ELF-1 (cell line): ENCODE measurements around the gene SFI1.
"Not testable (repeated sequence)": the region's sequence is repeated elsewhere in the genome, so short reads cannot be mapped to it uniquely, and the experiment has no call there.

ENCODE experiments used
- DNase-seq: peaks from one replicate; pipeline ENCODE4 v3.0.0-alpha.2; 2016; ENCODE audit warnings: low read depth, low spot score

The SFI1 gene

DNA sequence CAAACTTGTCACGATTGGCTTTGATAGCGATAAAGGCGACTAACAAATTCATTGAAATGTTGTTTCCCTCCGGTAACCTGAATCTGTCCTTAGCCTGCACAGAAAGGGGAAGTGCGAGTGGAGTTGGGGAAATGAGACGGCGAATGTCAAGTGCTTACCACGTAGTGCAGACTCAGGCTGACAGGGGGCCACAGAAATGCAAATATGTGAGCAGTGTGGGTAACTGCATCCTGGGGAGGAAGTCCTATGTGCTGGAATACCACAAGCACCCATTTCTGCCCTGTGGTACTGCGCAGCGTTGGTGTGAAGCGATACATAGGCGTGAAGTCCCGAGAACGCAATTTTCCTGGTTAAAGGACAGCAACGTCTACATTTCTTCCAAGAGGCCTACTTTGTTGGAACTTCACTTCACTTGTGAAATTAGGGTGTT, 5.8 kb upstream of the SFI1 start:
- peak; percentile 32 for DNase-seq

DNA sequence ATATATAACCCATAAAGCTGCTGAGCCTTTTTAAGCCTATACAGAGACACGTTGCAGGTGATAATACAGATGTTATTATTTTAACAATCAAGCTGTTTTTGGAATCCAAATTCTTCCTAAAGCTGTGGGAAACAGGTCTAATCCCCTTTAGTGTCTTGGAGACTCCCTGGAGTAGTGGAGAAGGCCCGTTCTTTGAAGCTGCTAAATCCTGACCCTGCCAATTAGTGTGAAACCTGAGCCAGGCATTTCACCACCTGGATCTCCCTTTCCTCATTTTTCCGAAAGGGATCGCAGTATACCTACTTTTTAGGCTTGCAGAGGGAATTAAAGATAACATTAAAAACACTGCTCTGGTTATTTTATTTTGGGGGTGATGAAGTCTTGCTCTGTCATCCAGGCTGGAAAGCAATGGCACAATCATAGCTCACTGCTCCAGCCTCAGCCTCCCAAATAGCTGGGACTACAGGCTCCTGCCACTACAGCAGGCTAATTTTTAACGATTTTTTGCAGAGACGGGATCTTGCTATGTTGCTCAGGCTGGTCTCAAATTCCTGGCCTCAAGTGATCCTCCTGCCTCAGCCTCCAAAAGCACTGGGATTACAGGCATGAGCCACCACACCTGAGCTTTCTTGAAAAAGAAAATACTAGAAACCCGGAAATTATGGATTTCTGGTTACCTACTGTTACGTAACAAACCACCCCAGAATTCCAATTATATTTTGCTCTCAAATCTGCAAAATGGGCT, 4.9 kb upstream of the SFI1 start:
- peak; percentile 23 for DNase-seq

- DNase-seq: no peak
Observed at GRCh38 chr22:31492151-31492550, 4.2 kb upstream of the SFI1 start.

- DNase-seq: not testable (repeated sequence)
Observed at GRCh38 chr22:31493355-31493754, 3.0 kb upstream of the SFI1 start.

GRCh38 chr22:31495343-31495742, 993 bp upstream of the SFI1 start:
- no peak for DNase-seq

DNA sequence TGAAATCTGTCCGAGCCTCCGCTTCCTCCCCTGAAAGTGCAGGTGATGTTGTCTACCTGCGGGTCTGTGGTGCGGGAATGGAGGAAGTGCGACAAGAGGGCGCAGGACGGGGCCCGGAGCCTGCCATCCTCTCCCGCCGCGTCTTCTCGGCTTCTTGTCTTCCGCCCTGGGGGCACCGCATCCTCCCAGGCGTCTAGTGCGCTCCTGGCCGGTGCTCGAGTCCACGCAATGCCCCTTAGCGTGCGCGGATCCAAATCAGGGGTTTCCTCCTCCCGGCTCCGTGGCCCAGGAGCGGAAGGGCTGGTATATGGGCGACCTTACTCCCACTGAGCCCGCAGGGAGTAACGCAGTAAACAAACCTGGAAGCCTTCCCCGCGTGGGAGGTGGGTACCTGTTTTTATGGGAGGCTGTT, 405 bp downstream of the SFI1 start:
- DNase-seq: no peak

- DNase-seq: no peak
Observed at GRCh38 chr22:31497148-31497938, 1.0 kb downstream of the SFI1 start.

- no peak for DNase-seq
Observed at GRCh38 chr22:31501738-31502137, 5.4 kb downstream of the SFI1 start.

DNA sequence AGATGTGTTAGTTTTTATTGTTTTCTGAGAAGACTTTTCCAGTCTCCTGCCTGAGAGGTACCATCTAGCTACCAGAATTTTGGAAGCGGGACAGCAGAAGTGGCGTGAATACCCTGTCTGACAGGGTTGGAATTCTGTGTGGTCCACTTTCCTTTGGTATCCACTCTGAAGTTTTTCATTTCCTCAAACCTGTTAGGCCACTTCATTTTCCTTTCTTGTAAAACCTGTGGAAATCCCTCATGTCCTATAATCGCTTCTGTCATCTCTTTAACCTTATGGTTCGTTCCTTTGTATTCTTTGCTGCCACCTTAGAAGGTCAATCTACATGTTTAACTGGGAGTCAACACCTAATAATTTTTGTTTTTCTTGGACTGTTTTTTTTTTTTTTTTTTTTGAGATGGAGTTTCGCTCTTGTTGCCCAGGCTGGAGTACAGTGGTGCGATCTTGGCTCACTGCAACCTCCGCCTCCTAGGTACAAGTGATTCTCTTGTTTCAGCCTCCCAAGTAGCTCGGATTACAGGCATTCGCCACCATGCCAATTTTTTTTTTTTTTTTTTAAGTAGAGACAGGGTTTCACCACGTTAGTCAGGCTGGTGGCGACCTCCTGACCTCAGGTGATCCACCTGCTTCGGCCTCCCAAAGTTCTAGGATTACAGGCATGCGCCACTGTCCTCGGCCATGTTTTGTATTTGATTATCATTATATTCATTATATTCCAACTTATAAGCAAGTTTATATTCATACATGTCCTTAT, 7.1 kb downstream of the SFI1 start:
- DNase-seq: no peak

DNA sequence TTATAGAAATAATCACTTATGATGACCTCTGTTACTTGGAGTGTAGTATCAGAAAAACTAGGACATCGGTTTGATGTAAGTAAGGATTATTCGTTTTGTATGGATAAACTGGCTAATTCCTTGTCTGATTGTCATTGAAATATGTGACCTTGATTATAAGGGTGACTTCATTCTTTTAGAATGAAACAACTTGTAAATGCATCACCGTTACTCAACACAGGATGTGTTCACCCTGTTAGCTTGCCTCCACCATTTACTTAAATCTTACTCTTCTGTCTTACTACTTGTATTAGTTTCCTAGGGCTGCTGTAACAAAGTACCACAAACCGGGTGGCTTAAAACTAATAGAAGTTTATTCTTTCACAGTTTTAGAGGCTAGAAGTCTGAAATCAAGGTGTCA, 7.9 kb downstream of the SFI1 start:
- DNase-seq: no peak

DNA sequence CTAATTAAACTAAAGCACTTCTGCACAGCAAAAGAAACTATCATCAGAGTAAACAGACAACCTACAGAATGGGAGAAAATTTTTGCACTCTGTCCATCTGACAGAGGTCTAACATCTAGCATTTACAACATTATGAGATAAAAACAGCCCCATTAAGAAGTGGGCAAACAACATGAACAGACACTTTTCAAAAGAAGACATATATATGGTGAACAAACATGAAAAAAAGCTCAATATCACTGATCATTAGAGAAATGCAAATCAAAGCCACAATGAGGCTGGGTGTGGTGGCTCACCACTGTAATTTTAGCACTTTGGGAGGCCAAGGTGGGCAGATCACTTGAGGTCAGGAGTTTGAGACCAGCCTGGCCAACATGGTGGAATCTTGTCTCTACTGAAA, 11.2 kb downstream of the SFI1 start:
- not testable (repeated sequence) for DNase-seq

DNA sequence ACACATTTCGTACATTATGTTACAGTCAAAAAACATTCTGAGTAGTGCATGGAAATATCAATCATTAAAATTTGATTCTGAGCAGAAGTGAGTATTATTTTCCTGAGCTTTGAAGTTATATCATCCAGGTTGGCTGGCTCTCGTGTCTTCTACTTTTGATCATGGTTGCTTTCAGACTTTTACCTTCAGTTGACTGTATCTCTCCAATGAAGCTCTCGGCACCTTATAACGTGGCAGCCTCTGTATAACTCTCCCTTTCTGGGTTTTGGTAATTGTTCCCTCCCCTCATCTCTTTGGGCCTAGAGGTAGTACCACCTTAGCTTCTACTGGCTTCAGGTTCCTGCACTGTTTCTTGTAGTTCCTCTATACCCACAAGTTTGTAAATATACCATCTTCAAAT, 12.2 kb downstream of the SFI1 start:
- no peak for DNase-seq

DNA sequence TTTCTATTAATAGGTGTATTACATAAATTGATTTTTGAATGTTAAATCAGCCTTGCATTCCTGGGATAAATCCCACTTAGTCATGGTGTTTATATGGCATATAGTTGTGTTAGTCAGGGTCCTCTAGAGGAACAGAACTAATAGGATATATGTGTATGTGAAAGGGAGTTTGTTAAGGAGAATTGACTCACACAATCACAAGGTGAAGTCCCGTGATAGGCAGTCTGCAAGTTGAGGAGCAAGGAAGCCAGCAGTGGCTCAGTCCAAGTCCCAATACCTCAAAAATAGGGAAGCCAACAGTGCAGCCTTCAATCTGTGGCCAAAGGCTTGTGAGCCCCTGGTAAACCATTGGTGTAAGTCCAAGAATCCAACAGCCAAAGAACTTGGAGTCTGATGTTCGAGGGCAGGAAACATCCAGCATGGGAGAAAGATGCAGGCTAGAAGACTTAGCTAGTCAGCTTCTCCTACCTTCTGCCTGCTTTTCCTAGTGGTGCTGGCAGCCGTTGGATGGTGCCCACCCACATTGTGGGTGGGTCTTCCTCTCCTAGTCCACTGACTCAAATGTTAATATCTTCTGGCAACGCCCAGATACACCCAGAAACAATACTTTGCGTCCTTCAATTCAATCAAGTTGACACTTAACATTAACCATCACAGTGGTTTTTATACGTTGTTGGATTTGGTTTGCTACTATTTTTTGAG, 12.9 kb downstream of the SFI1 start:
- DNase-seq: no peak

- DNase-seq: no peak
Observed at GRCh38 chr22:31520051-31520450, 23.7 kb downstream of the SFI1 start.

DNA sequence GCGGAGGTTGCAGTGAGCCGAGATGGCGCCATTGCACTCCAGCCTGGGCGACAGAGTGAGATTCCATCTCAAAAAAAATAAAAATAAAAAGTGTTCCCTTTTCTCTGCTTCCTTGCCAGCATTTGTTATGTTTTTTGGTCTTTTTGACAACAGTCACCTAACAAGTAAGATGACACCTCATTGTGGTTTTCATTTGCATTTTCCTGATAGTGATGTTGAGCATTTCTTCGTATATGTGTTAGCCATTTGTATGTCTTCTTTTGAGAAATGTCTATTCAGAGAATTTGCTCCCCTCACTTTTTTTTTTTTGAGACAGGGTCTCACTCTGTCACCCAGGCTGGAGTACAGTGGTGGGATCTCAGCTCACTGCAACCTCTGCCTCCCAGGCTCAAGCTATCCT, 27.8 kb downstream of the SFI1 start:
- DNase-seq: not testable (repeated sequence)

DNA sequence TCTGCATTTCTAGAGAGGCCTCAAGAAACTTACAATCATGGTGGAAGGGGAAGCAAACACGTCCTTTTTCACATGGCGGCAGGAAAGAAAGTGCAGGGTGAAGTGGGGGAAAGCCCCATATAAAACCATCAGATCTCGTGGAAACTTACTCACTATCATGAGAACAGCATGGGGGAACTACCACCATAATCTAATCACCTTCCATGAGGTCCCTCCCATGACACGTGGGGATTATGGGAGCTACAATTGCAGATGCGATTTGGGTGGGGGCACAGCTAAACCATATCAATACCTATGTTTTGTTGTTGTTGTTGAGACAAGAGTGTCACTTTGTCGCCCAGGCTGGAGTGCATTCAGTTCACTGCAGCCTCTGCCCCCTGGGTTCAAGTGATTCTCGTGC, 29.9 kb downstream of the SFI1 start:
- no peak for DNase-seq

DNA sequence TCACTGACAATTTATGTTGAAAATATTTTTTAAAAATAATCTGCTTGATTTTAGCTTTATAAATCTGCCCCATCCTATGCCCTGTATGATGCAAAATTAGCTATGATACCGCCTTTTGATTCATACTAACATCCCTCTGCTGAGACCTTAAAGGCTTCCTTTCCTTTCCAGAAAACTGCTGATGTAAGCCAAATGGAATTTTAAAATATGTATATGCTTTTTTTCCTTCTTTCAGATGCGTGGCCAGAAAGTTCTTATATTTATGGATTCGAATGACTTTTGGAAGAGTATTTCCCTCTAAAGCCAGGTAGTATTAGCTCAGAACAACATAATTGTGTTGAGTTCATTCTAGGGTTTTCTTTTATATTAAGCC, 34.5 kb downstream of the SFI1 start:
- DNase-seq: no peak

- DNase-seq: no peak
Observed at GRCh38 chr22:31532060-31532459, 35.7 kb downstream of the SFI1 start.

- DNase-seq: no peak
Observed at GRCh38 chr22:31533374-31533773, 37.0 kb downstream of the SFI1 start.

DNA sequence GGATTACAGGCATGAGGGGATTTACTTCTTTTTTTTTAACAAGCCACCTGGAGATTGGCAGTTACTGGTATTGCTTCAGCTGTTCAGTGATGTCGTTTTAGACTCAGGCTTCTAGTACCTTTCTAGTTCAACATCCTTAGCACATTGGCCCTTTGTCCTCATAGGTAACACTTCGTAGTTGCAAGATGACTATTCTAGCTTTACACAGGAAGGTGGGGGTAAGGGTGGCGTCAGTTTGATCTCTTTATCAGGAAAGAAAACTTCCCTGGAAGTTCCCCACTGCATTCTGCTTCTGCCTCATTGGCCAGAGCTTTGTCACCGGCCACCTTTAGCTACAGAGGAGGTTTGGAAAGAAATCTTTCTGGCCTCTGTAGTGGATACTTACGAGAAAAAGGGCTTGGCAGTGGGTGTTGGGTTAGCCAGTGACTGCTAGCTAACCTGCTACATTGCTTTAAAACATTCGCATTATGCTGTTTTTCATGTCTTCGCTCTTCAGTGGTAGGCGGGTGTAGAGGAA, 40.7 kb downstream of the SFI1 start:
- DNase-seq: no peak

- DNase-seq: no peak
Observed at GRCh38 chr22:31538815-31539214, 42.5 kb downstream of the SFI1 start.

DNA sequence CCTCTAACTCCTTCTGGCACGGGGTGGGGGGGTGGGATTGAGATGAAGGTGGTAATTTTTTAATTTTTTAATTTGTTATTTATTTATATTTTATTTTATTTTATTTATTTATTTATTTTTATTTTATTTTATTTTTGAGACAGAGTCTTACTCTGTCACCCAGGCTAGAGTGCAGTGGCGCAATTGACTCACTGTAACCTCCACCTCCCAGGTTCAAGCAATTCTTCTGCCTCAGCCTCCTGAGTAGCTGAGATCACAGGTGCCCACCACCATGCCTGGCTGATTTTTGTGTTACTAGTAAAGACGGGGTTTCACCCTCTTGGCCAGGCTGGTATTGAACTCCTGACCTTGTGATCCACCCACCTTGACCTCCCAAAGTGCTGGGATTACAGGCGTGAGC, 43.8 kb downstream of the SFI1 start:
- DNase-seq: not testable (repeated sequence)
